Gastrocnemius medialis (tissue), 4 donors: ENCODE measurements around the gene COL4A5.

ENCODE experiments used
- POLR2A ChIP-seq, 2 donors: fragments of 450-650 bp; IDR thresholded peaks; one replicate each; pipeline ENCODE4 v1.6.1; 2017; ENCODE audit warnings: antibody characterized with exemption in 2 of 2, mild to moderate bottlenecking in 2 of 2, moderate library complexity in 2 of 2
- TF ChIP-seq, protein P1 (sequence below), 5 experiments: fragments of 450-650 bp in 3 of 5; fragments of 200-600 bp in 2 of 5; sonication (generic) in 2 of 5; IDR thresholded peaks in 4 of 5; conservative IDR thresholded peaks in 1 of 5; 1 replicate in 4 of 5; 2 replicates in 1 of 5; pipeline ENCODE4 v1.5.1; 2016 to 2019; ENCODE audit warnings: antibody characterized with exemption in 5 of 5, mild to moderate bottlenecking in 3 of 5, moderate library complexity in 3 of 5

DNA sequence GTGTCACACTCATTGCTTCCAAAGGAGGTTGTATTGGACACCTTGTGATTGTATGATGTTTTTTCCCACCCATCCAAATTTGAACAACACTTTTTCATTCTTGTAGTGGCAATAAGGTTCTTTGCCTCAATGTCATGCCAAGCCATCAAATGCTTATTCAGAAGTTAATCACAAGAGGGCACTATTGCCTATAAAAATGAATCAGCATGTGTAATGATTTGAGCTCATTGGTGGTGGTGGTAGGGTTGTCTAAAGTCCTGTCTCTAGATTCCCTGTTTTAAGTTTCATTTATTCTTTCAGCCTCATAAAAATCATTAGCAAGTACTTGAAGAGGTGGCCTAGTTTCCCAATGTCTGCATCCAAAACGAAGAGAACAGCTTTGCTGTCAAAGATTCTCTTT lies 259.7 kb downstream of the COL4A5 start:
- TF ChIP-seq, protein P1, sequence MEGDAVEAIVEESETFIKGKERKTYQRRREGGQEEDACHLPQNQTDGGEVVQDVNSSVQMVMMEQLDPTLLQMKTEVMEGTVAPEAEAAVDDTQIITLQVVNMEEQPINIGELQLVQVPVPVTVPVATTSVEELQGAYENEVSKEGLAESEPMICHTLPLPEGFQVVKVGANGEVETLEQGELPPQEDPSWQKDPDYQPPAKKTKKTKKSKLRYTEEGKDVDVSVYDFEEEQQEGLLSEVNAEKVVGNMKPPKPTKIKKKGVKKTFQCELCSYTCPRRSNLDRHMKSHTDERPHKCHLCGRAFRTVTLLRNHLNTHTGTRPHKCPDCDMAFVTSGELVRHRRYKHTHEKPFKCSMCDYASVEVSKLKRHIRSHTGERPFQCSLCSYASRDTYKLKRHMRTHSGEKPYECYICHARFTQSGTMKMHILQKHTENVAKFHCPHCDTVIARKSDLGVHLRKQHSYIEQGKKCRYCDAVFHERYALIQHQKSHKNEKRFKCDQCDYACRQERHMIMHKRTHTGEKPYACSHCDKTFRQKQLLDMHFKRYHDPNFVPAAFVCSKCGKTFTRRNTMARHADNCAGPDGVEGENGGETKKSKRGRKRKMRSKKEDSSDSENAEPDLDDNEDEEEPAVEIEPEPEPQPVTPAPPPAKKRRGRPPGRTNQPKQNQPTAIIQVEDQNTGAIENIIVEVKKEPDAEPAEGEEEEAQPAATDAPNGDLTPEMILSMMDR (IDR thresholded peaks at IDR 0.05 in 4 of 5, conservative IDR thresholded peaks at IDR 0.05 in 1 of 5), result no peak
- TF ChIP-seq POLR2A (IDR thresholded peaks at IDR 0.05), result no peak
